G401 (cell line): ENCODE results near the gene TMEM62. TPM values are rescaled to one million over a fixed set of nuclear protein-coding genes. Genes with fewer than 3 reads are reported as not detected.

Experiments
- DNase-seq: peaks from one replicate; pipeline ENCODE4 v3.0.0-alpha.2; 2015; ENCODE audit warnings: low spot score
- in situ Hi-C: cut with HindIII; loops from 2 replicates; pipeline ENCODE4 v1.10.0; 2016; ENCODE audit warnings: low sequenced_read_pairs, mixed read lengths
- total RNA-seq: library from RNA; depleted of rRNA; stranded (reverse); fragments of >200 nt; shearing (Covaris generic); gene quantifications from 2 replicates; pipeline ENCODE4 v1.2.3, GENCODE V29; 2014; rRNA removed

The TMEM62 gene
- total RNA-seq = 12.7 and 22.0 TPM in 2 replicates

GRCh38 chr15:43133430-43134156 lies at the start of gene TMEM62:
TSS of gene TMEM62 (plus strand) at chr15:43133586. CDS start at chr15:43133803, 217 bp downstream.
- DNase-seq = peak; percentile 86
- in situ Hi-C loops = no loop called here

- in situ Hi-C loops = no loop called here
- DNase-seq = no peak
Measured at GRCh38 chr15:43085921-43086320, 47.5 kb upstream of the TMEM62 start.

GRCh38 chr15:43086551-43086950 lies 46.8 kb upstream of the TMEM62 start:
- in situ Hi-C loops = no loop called here
- no peak for DNase-seq

- in situ Hi-C loops = no loop called here
- DNase-seq = no peak
Measured at GRCh38 chr15:43091859-43092258, 41.5 kb upstream of the TMEM62 start.

- in situ Hi-C loops = no loop called here
- DNase-seq = no peak
Measured at GRCh38 chr15:43093026-43093425, 40.4 kb upstream of the TMEM62 start.

GRCh38 chr15:43094416-43095030 lies 38.9 kb upstream of the TMEM62 start:
- in situ Hi-C loops = no loop called here
- DNase-seq = no peak

GRCh38 chr15:43095243-43095642 lies 38.1 kb upstream of the TMEM62 start:
- no peak for DNase-seq
- in situ Hi-C loops = no loop called here

GRCh38 chr15:43095708-43096347 lies 37.6 kb upstream of the TMEM62 start:
- no peak for DNase-seq

GRCh38 chr15:43096411-43096810 lies 37.0 kb upstream of the TMEM62 start:
- in situ Hi-C loops = no loop called here
- DNase-seq = no peak

More at GRCh38 chr15:43095708-43096347, 37.6 kb upstream of the TMEM62 start:
- in situ Hi-C loops = no loop called here

- DNase-seq = no peak
- in situ Hi-C loops = no loop called here
Measured at GRCh38 chr15:43099105-43099845, 34.1 kb upstream of the TMEM62 start.

- in situ Hi-C loops = no loop called here
Measured at GRCh38 chr15:43100971-43101370, 32.4 kb upstream of the TMEM62 start.

GRCh38 chr15:43102187-43102586 lies 31.2 kb upstream of the TMEM62 start:
- in situ Hi-C loops = no loop called here
- DNase-seq = no peak

More at GRCh38 chr15:43100971-43101370, 32.4 kb upstream of the TMEM62 start:
- DNase-seq = no peak

GRCh38 chr15:43103907-43104306 lies 29.5 kb upstream of the TMEM62 start:
- no peak for DNase-seq

GRCh38 chr15:43104426-43104825 lies 29.0 kb upstream of the TMEM62 start:
- in situ Hi-C loops = no loop called here
- no peak for DNase-seq

More at GRCh38 chr15:43103907-43104306, 29.5 kb upstream of the TMEM62 start:
- in situ Hi-C loops = no loop called here

GRCh38 chr15:43105077-43105736 lies 28.2 kb upstream of the TMEM62 start:
- no peak for DNase-seq
- in situ Hi-C loops = no loop called here

GRCh38 chr15:43105778-43106485 lies 27.5 kb upstream of the TMEM62 start, which contains the start of gene UBR1:
TSS of gene UBR1 (minus strand) at chr15:43106038. CDS start at chr15:43106022, 16 bp downstream.
- in situ Hi-C loops = no loop called here
- DNase-seq = peak; percentile 93

GRCh38 chr15:43106486-43106829 lies 26.9 kb upstream of the TMEM62 start:
- no peak for DNase-seq
- in situ Hi-C loops = no loop called here

- no peak for DNase-seq
- in situ Hi-C loops = no loop called here
Measured at GRCh38 chr15:43107751-43108150, 25.6 kb upstream of the TMEM62 start.
